Anterior cingulate cortex (tissue), 58 donors: Measurements from ENCODE around the gene GPC2.
A peak's percentile ranks its signal among the peaks of the same experiment; 100 is the strongest.

Experiments used
- DNase-seq, 58 donors: peaks; one replicate each; lab custom pipeline; 2025; lab: John Stamatoyannopoulos, UW

Gene GPC2

DNA sequence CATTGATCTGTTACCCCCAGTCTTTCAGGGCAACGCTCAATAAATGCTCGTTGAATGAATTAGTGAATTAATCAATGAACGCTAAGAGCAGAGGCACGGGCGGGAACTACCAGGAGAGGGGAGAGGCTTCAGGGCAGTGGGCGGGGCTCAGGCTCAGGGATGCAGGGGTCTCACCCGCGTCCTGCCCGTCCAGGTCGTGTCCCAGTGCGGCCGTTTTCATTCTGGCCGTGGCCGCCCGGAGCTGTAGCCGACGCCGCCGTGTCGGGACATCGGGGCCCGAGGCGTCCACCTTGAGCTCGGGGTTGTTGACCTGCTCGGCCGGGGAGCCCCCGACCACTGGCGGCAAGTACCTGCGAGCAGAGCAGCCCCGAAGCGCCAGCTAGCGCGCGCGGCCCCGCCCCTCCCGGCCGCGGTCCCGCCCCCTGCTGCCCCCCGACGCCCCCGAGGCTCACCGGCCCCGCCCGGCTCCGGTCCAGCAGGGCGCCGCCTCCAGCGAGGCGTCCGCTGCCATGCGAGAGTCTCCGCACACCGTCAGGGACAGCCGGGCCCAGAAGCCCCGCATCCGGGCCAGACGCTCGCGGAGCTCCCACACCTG lies 6.0 kb downstream of the GPC2 start:
- no peak for DNase-seq

DNA sequence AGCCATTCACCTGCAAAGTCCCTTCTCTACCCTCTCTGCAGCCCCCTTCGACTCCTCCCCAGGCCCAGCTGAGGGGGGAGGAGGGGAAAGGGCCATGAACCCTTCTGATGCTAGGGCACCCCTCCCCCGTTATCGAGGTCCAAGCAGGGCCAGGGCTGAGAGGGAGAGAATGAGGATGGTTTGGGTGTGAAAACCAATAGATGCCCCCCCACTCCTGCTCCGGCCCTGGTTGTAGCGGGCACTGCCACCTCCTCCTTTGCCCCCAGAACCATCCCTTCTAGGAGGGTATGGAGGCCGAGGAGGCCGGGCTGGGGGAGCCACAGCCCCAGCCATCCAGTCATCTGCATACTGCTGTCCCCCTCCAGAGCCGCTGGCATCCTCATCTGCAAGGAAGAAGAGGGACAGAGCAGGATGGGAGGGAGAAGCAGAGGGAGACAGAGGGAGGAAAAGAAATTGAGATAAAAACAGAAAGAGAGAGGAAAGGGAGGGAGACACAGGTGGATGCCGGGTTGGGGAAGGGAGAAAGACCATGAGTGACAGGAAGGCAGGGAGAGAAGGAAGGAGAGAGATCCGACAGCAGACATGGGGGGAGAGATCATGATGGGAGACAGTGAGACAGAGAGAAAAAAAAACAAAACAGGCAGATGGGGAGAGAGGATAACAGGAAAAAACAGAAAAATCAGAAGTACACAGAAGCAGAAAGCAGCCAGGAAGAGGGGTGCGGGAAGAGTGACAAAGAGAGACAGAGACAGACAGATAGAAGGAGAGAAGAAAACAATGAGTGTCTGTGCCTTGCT lies 6.9 kb downstream of the GPC2 start:
- DNase-seq: no peak

DNA sequence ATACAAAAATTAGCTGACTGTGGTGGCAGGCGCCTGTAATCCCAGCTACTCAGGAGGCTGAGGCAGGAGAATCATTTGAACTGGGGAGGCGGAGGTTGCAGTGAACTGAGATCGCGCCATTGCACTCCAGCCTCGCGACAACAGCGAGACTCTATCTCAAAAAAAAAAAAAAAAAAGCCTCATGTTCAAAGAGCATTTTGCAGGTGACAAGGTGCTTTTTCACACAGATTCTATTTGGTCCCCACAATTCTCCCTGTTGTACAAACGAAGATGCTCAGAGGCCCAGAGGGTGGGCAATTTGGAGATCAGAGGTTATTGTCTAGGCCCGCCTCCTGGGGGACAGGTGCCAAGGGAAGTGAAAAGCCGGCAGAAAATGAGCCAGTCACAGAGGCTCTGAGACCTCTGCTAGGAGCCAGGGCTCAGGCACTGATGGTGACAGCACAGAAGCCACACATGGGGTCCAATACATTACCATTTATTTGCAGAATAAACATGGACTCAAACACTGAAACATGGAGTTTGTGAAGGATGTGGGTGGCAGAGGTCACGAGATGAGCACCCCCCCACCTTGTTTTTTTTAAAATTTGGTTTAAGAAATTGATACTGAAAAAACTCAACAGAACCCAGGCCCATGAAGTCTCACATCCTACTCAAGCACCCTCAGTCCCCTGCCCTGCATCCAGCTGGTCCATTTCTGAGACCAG lies 7.9 kb downstream of the GPC2 start:
- no peak for DNase-seq

DNA sequence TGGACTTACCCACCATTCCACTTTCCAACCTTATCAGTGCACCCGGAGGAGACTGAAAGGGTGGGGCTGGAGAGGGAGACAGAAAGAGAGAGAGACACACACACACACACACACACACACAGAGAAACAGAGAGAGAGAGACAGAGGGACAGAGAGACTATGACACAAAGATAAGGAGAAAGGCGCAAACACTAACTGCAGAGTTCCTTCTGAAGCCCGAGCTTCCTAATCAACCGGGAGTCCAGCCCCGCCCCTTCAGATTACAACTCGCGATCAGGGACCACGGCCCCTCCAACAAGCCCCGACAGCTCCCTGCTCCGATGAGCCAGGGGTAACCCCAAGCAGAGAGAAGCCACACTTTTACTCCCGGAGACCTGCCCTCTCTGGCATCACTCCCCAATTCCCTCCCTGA lies 9.3 kb downstream of the GPC2 start:
- DNase-seq: no peak

DNA sequence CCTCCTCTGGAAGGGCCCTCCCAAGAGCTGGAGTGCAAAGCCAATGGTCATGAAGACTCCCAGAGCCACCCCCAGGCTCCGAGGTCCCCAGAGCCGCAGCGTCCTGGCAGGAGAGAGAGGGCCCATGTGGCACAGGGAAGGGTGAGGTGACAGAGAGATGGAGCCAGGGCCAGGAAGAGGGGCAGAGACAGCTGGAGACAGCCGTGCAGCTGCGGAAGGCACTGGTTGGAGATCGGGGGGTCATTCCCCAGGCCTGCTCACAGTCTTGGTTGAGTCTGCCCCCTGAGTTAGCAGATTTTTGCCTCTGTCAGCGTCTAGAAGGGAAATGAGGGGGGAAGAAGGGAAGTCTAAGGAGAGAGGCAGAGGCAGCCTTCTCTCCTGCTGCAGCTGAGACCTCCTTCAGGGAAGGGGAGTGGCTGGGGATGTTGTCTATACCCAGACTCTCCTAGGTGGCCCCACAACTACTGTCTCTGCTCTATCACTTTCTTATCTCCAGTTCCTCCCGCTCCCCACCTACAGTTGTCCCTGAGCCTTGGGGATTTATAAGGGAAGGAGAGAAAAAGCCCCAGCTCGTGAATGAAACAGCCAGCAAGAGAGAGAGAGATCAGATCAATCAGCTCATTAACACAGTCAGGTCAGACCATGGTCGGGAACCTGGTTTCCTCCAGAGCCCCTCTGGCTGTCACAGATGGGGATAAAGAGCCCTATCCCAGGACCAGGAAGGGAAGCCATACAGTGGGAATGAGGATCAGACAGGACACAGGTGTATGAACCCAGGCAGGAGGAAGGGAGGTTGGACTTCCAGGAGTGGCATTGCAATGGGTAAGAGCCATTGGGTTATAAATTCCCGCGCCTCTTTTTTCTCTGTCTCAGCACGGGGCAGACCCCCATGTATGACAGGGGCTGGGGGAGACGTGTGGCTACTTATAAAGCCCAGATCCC lies 9.9 kb downstream of the GPC2 start:
- no peak for DNase-seq

DNA sequence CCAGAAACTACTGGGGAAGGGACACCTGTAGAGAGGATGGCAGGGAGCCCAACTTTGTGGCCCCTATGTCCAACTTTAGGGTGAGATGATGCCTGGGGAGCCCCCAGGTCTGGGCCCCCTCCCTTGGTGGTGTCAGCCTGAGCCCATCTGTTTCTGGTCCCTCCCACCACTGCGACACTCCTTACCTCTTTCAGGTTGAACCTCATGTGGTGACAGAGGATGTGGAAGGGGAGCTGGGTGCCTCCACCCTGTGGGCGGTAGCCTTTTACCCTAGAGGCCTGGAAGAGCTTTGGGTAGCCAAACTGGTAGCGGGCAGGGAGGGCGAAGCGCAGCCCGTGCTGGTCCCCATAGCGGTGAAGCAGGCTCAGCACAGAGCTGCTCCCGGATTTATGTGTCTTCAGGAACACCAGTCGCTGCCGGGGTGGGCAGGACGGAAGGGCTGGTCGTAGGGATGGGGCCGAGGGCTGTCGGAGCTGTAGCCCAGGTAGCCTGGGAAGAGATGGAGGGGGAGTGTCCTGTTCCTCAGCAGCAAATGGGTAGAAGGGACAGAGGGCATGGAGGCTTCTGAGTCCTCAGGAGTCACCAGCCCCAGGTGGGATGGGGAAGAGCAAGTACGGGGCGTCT lies 10.8 kb downstream of the GPC2 start:
- no peak for DNase-seq

DNA sequence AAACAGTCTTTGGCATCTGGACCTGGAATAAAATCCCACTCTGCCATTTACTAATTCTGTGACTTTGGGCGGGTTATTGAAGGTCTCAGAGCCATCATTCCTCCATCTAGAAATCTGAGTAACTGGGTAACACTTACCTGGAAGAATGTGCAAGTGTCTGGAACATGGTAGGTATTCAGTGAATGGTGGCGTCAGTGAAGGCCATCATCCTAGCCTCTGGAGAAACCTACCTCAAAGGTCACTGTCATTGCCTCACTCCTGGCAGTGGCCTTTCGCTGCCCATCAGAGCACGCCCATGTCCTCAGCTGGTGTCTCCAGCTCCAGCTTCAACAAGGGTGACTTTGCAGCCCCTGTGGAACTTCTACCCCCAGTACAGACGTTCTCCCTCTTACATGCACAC lies 13.3 kb downstream of the GPC2 start:
- no peak for DNase-seq

DNA sequence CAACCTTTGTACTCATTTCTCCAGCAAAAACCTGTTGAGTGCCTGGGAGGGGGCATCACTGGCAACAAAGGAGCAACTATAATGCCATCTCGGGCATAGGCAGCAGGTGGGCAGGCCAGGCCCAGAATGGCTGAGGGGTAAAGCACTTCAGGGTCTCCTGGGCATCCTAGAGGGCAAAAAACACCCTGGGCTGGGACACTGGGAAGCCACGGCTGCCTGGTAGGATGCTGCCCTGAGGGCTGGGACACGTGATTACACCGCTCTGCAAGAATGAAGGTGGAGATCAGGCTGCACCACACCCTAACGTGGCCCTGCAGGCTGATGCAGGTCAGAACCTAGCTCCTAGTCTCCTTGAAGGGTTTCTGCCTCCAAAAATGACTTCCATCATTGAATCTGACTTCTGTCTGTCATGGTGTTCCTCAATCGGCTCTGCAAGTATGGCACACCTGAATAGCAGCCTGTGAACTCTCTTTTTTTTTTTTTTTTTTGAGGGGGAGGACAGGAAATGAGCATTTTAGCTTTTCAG lies 14.1 kb downstream of the GPC2 start:
- no peak for DNase-seq

DNA sequence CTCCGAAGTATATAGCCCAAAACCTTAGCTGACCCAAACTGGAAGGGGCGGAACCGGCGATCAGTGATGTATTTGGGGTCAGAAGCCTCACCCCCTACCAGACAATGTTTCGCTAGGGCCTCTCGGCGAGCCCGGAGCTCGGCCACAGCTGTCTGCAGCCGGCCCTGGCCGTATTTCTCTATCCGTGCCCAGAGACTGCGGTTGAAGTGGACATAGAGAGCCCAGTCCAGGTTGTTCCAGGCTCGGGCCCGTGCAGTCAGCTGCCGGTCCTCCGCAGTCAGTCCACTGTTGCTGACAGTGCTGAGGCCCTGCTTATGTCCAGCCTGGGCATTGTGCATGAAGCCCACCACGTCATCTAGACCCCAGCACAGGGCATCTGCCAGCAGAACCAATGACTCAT lies 17.1 kb downstream of the GPC2 start:
- no peak for DNase-seq

DNA sequence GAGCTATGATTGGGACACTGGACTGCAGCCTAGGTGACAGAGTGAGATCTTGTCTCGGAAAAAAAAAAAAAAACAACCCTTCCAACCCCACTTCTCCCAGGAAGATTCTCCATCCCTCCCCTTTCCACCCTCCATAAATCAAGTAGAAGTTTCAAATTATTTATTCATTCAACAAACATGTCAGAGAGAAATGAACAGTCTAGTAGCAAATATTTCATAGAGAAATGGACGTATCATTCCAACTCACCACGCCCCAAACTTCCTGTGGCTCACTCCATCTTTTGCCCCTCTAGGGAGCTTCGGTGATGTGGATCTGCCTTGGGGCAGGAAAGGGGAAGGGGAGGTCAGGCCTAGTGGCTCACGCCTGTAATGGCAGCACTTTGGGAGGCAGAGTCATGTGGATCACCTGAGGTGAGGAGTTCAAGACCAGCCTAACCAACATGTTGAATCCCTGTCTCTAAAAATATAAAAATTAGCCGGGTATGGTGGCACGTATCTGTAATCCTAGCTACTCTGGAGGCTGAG lies 18.0 kb downstream of the GPC2 start:
- DNase-seq: no peak

DNA sequence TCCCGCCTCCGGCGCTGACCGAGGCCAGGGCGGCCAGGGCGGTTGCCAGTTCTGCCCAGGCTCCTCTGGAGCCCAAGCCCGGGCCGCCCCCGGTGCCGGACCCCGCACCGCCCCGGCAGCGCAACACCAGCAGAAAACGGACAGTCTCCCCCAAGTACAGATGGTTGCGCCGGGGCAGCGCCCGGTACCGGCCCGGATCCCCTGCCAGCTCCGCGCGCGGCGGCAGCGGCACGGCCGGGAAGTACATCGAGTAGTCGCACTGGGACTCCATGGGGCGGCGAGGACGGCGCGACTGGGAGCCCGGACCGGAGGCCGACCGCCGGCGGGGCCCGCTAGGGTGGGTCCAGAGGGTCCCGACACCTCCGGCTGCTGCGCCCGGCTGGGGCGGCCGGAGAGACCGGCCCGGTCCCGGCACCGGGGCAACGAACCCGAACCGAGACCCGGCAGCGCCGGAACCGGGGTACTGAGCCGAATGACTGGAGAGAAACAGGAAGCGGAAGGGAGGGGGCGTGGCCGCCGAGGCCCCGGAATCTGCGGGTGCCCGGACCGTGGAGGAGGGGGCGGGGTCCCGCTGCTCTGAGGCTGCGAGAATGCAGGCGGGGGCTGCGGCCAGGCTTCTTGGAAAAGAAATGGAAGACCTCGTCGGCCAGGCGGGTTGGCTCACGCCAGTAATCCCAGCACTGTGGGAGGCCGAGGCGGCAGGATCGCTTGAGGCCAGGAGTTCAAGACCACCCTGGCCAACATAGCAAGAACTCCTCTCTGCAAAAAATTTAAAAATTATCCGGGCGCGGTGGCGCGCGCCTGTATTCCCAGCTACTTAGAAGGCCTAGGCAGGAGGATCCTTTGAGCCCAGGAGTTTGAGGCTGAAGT lies 18.7 kb downstream of the GPC2 start, which contains the start of gene TRAPPC14:
TSS of gene TRAPPC14 (minus strand) at position 495 of the 870 bp plus-strand sequence. CDS start at position 271, 224 bp downstream.
- DNase-seq: peak; percentile 45 to 95 (median 84)

DNA sequence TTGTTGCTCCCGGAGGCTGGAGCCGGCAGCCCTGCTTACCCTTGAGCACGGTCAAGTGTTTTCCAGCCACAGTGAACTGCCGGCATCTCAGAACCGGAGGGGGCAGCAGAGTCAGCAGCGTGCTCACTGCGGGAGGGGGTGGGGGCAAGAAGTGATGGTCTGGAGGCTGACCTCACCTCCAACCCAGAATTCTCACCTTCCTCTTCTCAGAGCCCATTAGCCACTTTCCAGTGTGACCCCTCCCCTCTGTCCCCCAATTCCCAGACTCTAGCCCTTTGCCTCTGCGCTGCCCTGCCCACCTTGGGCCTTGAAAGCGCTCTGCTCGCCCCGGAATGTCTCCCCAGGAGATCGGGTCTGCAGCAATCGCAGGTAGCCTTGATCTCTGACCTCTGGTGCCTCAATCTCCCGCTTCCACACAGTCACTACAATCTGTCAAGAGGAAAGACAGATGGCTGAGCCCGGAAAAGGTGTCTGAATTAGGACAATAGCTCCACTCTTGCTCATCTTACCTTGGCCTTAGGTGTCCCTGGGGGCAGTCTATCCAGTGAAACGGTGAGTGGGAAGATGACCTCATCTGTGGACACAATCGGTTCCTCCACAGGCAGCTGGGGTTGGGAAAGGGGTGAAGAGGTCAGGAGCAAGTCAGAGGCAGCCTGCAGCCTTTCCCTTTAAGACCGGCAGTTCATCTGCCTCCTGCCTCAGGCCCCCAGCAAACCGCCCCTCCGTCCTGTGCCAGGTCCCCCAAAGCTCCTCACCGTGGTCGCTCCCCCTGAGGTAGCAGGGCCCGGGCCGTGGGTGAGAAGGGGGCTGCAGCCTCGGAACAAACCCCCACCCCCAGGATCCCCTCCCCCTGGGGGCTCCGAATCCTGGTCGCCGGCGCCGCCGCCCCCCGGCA lies 19.6 kb downstream of the GPC2 start:
- peak in 2 of 58 donors; percentile 21 to 36 for DNase-seq

DNA sequence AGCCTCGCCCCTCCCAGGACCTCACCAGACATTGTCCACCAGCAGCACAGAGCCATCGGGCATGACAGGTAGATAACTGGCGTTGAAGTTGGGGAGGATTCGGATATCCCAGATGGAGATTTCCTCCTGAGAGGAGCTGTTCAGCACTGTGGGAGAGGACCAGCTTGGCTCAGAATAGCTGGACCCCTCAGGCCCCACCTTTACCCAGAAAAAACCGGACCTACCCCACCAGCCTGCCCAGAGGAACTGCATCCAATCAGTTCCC lies 20.2 kb downstream of the GPC2 start:
- DNase-seq: no peak

DNA sequence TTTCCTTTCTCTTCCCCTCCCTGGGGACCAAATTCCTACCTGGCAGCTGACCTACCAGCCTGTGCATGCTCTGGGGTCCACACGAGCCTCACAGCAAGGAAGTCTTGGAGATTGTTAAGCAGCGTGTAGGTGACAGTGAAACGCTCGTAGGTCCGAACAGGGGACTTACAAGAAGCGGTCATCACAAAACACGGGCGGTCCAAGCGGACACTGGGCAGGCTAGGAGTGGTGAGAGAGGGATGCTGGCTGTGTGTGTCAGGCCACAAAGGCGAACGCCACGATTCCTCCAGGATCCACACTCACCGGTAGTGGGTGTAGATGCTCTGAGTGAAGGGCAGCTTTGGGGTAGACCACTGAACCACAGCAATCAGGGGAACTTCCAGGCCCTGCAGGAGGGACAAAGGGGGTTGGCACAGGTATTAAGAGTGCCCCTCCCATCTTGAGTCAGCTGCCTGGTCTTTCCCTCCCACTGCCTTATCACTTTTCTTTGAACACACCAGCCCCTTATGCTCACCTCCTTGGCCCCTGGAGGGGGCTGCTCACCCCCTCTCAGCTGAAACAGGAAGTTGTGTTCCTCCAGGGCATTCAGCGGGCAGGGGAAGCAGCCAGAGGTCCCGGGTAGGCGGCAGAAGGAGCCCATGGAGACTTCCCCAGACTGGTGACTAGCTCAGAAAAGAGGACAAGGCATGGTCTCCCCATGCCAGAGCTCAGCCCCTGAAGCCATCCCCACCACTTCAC lies 20.7 kb downstream of the GPC2 start:
- no peak for DNase-seq

DNA sequence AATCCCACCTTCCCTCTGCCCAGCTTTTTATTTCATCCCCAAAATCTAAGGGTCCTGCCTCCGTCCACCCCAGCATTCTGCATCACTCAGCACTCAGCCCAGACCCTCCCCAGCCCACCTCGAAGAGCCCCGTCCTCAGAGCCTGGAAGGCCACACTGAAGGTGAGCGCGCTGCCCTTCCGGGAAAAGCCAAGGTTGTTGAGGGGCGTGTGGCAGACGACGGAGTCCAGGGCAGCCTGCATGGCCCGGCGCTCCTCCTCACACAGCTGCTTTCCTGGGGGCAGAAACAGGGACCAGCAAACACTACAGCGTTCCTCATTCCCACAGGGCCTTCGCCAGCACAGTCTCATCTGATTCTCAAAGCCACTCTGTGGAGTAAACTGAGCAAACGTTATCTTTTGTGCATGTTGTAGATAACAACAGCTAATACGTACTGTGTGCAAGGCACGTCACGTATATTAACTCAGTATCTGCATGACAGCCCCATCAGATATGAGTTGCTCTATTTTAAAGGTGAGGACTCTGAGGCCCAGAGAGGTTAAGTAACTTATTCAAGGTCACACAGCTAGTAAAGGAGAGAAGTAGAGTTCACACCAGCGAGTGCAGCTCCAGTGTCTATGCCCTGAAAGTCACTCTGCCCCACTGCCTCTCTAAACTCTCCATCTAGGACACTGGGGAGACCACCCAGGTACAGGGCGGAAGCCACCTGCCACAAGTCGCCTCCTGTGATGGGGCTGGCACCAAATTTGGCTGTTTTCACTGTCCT lies 21.4 kb downstream of the GPC2 start:
- no peak for DNase-seq
